H9 (cell line): ENCODE results near the gene SLMAP. TPM values are rescaled to one million over a fixed set of nuclear protein-coding genes. Genes with fewer than 3 reads are reported as not detected.
A peak's percentile ranks its signal among the peaks of the same experiment; 100 is the strongest.

Source experiments
- DNase-seq: peaks from one replicate; pipeline ENCODE4 v3.0.0-alpha.2; 2017
- H2AFZ ChIP-seq: one replicate; pipeline ENCODE4 v1.6.1; 2013; ENCODE audit warnings: mild to moderate bottlenecking, low read length, control low read depth, moderate library complexity
- H2AK5ac ChIP-seq: 2 replicates; pipeline ENCODE4 v1.6.1; 2013; ENCODE audit warnings: low read length, control low read depth, mixed read lengths; ENCODE audit not compliant: insufficient read length
- H2BK120ac ChIP-seq: one replicate; pipeline ENCODE4 v1.6.1; 2013; ENCODE audit warnings: low read depth, mild to moderate bottlenecking, low read length, control low read depth, inconsistent platforms; ENCODE audit not compliant: poor library complexity, severe bottlenecking
- H2BK12ac ChIP-seq: 2 replicates; pipeline ENCODE4 v1.6.1; 2013; ENCODE audit warnings: low read length, control low read depth, mixed read lengths, low read depth; ENCODE audit not compliant: insufficient read length
- H2BK15ac ChIP-seq: 2 replicates; pipeline ENCODE4 v1.6.1; 2013; ENCODE audit warnings: low read depth, low read length, control low read depth
- H2BK20ac ChIP-seq: one replicate; pipeline ENCODE4 v1.6.1; 2013; ENCODE audit warnings: low read depth, mild to moderate bottlenecking, low read length, control low read depth, inconsistent platforms; ENCODE audit not compliant: poor library complexity, severe bottlenecking
- H2BK5ac ChIP-seq: 2 replicates; pipeline ENCODE4 v1.6.1; 2013; ENCODE audit warnings: low read length, control low read depth, mixed read lengths; ENCODE audit not compliant: insufficient read length
- H3K14ac ChIP-seq: 2 replicates; pipeline ENCODE4 v1.6.1; 2013; ENCODE audit warnings: low read length, control low read depth; ENCODE audit not compliant: insufficient read depth
- H3K18ac ChIP-seq: 2 replicates; pipeline ENCODE4 v1.6.1; 2013; ENCODE audit warnings: low read depth, mild to moderate bottlenecking, mixed read lengths, low read length, control low read depth; ENCODE audit not compliant: insufficient read length
- H3K23ac ChIP-seq: 2 replicates; pipeline ENCODE4 v1.6.1; 2013; ENCODE audit warnings: low read length, control low read depth, mixed read lengths, low read depth; ENCODE audit not compliant: insufficient read length
- H3K23me2 ChIP-seq: 2 replicates; pipeline ENCODE4 v1.6.1; 2013; ENCODE audit warnings: low read depth, mild to moderate bottlenecking, mixed read lengths, low read length, control low read depth; ENCODE audit not compliant: insufficient read length, poor library complexity, severe bottlenecking
- H3K27ac ChIP-seq: 2 replicates; pipeline ENCODE4 v1.5.1; 2013; ENCODE audit warnings: low read length, control low read depth, mixed read lengths, low read depth; ENCODE audit not compliant: insufficient read length
- H3K27me3 ChIP-seq: 2 replicates; pipeline ENCODE4 v1.6.1; 2013; ENCODE audit warnings: low read length, control low read depth, inconsistent platforms; ENCODE audit not compliant: insufficient read depth
- H3K4ac ChIP-seq: 2 replicates; pipeline ENCODE4 v1.6.1; 2013; ENCODE audit warnings: low read depth, mild to moderate bottlenecking, control low read depth, inconsistent platforms, low read length, moderate library complexity
- H3K4me1 ChIP-seq: 2 replicates; pipeline ENCODE4 v1.6.1; 2013; ENCODE audit warnings: low read length, control low read depth, inconsistent platforms; ENCODE audit not compliant: insufficient read depth
- H3K4me2 ChIP-seq: 2 replicates; pipeline ENCODE4 v1.6.1; 2013; ENCODE audit warnings: low read length, control low read depth, mixed read lengths; ENCODE audit not compliant: insufficient read length, insufficient read depth
- H3K56ac ChIP-seq: 2 replicates; pipeline ENCODE4 v1.6.1; 2013; ENCODE audit warnings: low read depth, mild to moderate bottlenecking, mixed read lengths, low read length, control low read depth; ENCODE audit not compliant: insufficient read length
- H3K79me1 ChIP-seq: 2 replicates; pipeline ENCODE4 v1.6.1; 2013; ENCODE audit warnings: low read depth, mild to moderate bottlenecking, moderate library complexity, low read length, control low read depth, inconsistent platforms; ENCODE audit not compliant: insufficient read depth, poor library complexity, severe bottlenecking
- H3K79me2 ChIP-seq: 2 replicates; pipeline ENCODE4 v1.6.1; 2013; ENCODE audit warnings: low read length, control low read depth, inconsistent platforms; ENCODE audit not compliant: insufficient read depth
- H3K9ac ChIP-seq: 2 replicates; pipeline ENCODE4 v1.6.1; 2013; ENCODE audit warnings: low read length, control low read depth, mixed read lengths; ENCODE audit not compliant: insufficient read length; ENCODE audit errors: extremely low read depth
- H3K9me3 ChIP-seq: one replicate; pipeline ENCODE4 v1.6.1; 2013; ENCODE audit warnings: low read depth, low read length, inconsistent platforms; ENCODE audit not compliant: control insufficient read depth
- H3T11ph ChIP-seq: one replicate; pipeline ENCODE4 v1.6.1; 2013; ENCODE audit warnings: mild to moderate bottlenecking, low read length, control low read depth, inconsistent platforms
- H4K20me1 ChIP-seq: one replicate; pipeline ENCODE4 v1.6.1; 2013; ENCODE audit not compliant: control insufficient read depth, insufficient read length, insufficient read depth
- H4K5ac ChIP-seq: 2 replicates; pipeline ENCODE4 v1.6.1; 2013; ENCODE audit warnings: low read depth, mild to moderate bottlenecking, mixed read lengths, low read length, control low read depth; ENCODE audit not compliant: insufficient read length
- H4K8ac ChIP-seq: replicated peaks from 2 replicates; pipeline ENCODE4 v1.6.1; 2013; ENCODE audit warnings: low read length, control low read depth, mixed read lengths, low read depth; ENCODE audit not compliant: insufficient read length
- H4K91ac ChIP-seq: 2 replicates; pipeline ENCODE4 v1.6.1; 2013; ENCODE audit warnings: low read depth, mild to moderate bottlenecking, moderate library complexity, mixed read lengths, low read length, control low read depth; ENCODE audit not compliant: insufficient read length
- H3K27ac Mint-ChIP-seq, 3 experiments: 2 replicates in 2 of 3; 3 replicates in 1 of 3; pipeline ENCODE4 v1.8.0; 2020 to 2021; ENCODE audit warnings: mixed read lengths in 3 of 3, mild to moderate bottlenecking in 1 of 3, moderate library complexity in 1 of 3
- H3K27me3 Mint-ChIP-seq: 2 replicates; pipeline ENCODE4 v1.8.0; 2021; ENCODE audit warnings: low read depth, mild to moderate bottlenecking, moderate library complexity, mixed read lengths
- H3K36me3 Mint-ChIP-seq, 3 experiments: 2 replicates in 2 of 3; 3 replicates in 1 of 3; pipeline ENCODE4 v1.8.0; 2020 to 2021; ENCODE audit warnings: low read depth in 3 of 3, mixed read lengths in 3 of 3; ENCODE audit not compliant: insufficient read depth in 1 of 3
- H3K4me1 Mint-ChIP-seq, 2 experiments: 2 replicates each; pipeline ENCODE4 v1.8.0; 2020; ENCODE audit warnings: mixed read lengths in 2 of 2
- H3K4me3 Mint-ChIP-seq, 2 experiments: 2 replicates in 1 of 2; 3 replicates in 1 of 2; pipeline ENCODE4 v1.8.0; 2020 to 2021; ENCODE audit warnings: mild to moderate bottlenecking in 2 of 2, mixed read lengths in 2 of 2, moderate library complexity in 1 of 2
- H3K9me3 Mint-ChIP-seq, 2 experiments: 2 replicates in 1 of 2; 3 replicates in 1 of 2; pipeline ENCODE4 v1.8.0; 2020; ENCODE audit warnings: mild to moderate bottlenecking in 2 of 2, mixed read lengths in 2 of 2, moderate library complexity in 1 of 2
- CTCF ChIP-seq: fragments of 200-600 bp; sonication (generic); conservative IDR thresholded peaks from 3 replicates; pipeline ENCODE4 v1.8.0; 2021; ENCODE audit warnings: antibody characterized with exemption, mild to moderate bottlenecking
- WGBS: extraction: QIAGEN DNeasy Blood & Tissue Kit; methylation state at CpG from one replicate; pipeline ENCODE4 v1.1.7; 2013; ENCODE audit warnings: missing lambda C conversion rate, low lambda C conversion rate, mixed read lengths; ENCODE audit not compliant: insufficient read length; ENCODE audit errors: extremely low coverage; 5-methylcytosine and 5-hydroxymethylcytosine counted together
- total RNA-seq: library from RNA; stranded (reverse); gene quantifications from 2 replicates; pipeline ENCODE4 v1.2.1, GENCODE V29; 2021

The SLMAP gene
- total RNA-seq, 1 experiment from 2014 or later, result 65.1 TPM

- no peak overlapping the region for H3K4me2 ChIP-seq
- no peak overlapping the region for H3K9ac ChIP-seq
- no peak overlapping the region for H3K23ac ChIP-seq
- no peaks in the 10 kb centered on the region for H3K9me3 Mint-ChIP-seq
- H4K8ac ChIP-seq, result no peak overlapping the region
- H3K27me3 Mint-ChIP-seq, result no peaks in the 10 kb centered on the region
- no peak overlapping the region for H3K27ac ChIP-seq
- H2BK5ac ChIP-seq, result no peak overlapping the region
- no peak overlapping the region for H2AK5ac ChIP-seq
- H3K9me3 ChIP-seq, result no peaks in the 10 kb centered on the region
- no peak overlapping the region for H2AFZ ChIP-seq
- H3K79me1 ChIP-seq, result no peaks in the 10 kb centered on the region
- H2BK120ac ChIP-seq, result no peak overlapping the region
- no CpG with 5 or more reads among the region's 3 CpGs for WGBS
- no peak overlapping the region for H3K56ac ChIP-seq
- H3K18ac ChIP-seq, result no peak overlapping the region
- peaks cover 4% of the 10 kb centered on the region; the same call in 1 of the 2 replicates for H3K4me1 ChIP-seq
- no peak for DNase-seq
- H3K79me2 ChIP-seq, result no peaks in the 10 kb centered on the region; the same call in 1 of the 2 replicates
- no peaks in the 10 kb centered on the region for H4K20me1 ChIP-seq
- H3K4me3 Mint-ChIP-seq, result no peak overlapping the region
- H3K36me3 Mint-ChIP-seq, result no peaks in the 10 kb centered on the region; a peak in 2 of 7 replicates
- H2BK20ac ChIP-seq, result no peak overlapping the region
- no peaks in the 10 kb centered on the region for H3K27me3 ChIP-seq
- no peak overlapping the region for H3T11ph ChIP-seq
- H3K14ac ChIP-seq, result no peak overlapping the region
- no peak overlapping the region for H3K4ac ChIP-seq
- H3K4me1 Mint-ChIP-seq, result peaks cover 11 to 18% of the 10 kb centered on the region in 2 experiments
- H2BK12ac ChIP-seq, result no peak overlapping the region
- H2BK15ac ChIP-seq, result no peak overlapping the region
- no peak overlapping the region for H4K5ac ChIP-seq
- H3K23me2 ChIP-seq, result no peaks in the 10 kb centered on the region
- peak overlapping the region in 1 of 3 experiments; percentile 29; a peak in 1 of 7 replicates for H3K27ac Mint-ChIP-seq
- H4K91ac ChIP-seq, result no peak overlapping the region
- TF ChIP-seq CTCF, result no peak
Measured at GRCh38 chr3:57837686-57838085, 81.6 kb downstream of the SLMAP start.
